Nephron progenitor cell (in vitro differentiated cells): ENCODE measurements around the gene CHST13.

Experiments
- DNase-seq: peaks from one replicate; pipeline ENCODE4 v3.0.0; 2021
- H3K27ac Mint-ChIP-seq: 2 replicates; pipeline ENCODE4 v1.8.0; 2021; ENCODE audit warnings: mild to moderate bottlenecking, moderate library complexity, mixed read lengths
- H3K27me3 Mint-ChIP-seq: 2 replicates; pipeline ENCODE4 v1.8.0; 2021; ENCODE audit warnings: mild to moderate bottlenecking, low read depth, mixed read lengths; ENCODE audit not compliant: poor library complexity
- H3K36me3 Mint-ChIP-seq: 2 replicates; pipeline ENCODE4 v1.8.0; 2021; ENCODE audit warnings: low read depth, mixed read lengths
- H3K4me1 Mint-ChIP-seq: 2 replicates; pipeline ENCODE4 v1.8.0; 2021; ENCODE audit warnings: mixed read lengths
- H3K4me3 Mint-ChIP-seq: 2 replicates; pipeline ENCODE4 v1.8.0; 2021; ENCODE audit warnings: mild to moderate bottlenecking, moderate library complexity, mixed read lengths
- H3K9me3 Mint-ChIP-seq: 2 replicates; pipeline ENCODE4 v1.8.0; 2021; ENCODE audit warnings: mild to moderate bottlenecking, moderate library complexity, mixed read lengths
- TF ChIP-seq, protein P1 (sequence below): fragments of 200-600 bp; sonication (generic); IDR thresholded peaks from 2 replicates; pipeline ENCODE4 v1.5.0; 2021; ENCODE audit warnings: antibody characterized with exemption

CHST13 gene

GRCh38 chr3:126508564-126508964, 15.4 kb upstream of the CHST13 start:
- Mint-ChIP-seq H3K36me3 (no peaks in the 10 kb centered on the region), H3K27me3 (peaks cover 10% of the 10 kb centered on the region), H3K4me1 (peaks cover 10% of the 10 kb centered on the region), H3K9me3 (no peaks in the 10 kb centered on the region), H3K27ac (no peak overlapping the region), H3K4me3 (no peak overlapping the region)
- TF ChIP-seq, protein P1, sequence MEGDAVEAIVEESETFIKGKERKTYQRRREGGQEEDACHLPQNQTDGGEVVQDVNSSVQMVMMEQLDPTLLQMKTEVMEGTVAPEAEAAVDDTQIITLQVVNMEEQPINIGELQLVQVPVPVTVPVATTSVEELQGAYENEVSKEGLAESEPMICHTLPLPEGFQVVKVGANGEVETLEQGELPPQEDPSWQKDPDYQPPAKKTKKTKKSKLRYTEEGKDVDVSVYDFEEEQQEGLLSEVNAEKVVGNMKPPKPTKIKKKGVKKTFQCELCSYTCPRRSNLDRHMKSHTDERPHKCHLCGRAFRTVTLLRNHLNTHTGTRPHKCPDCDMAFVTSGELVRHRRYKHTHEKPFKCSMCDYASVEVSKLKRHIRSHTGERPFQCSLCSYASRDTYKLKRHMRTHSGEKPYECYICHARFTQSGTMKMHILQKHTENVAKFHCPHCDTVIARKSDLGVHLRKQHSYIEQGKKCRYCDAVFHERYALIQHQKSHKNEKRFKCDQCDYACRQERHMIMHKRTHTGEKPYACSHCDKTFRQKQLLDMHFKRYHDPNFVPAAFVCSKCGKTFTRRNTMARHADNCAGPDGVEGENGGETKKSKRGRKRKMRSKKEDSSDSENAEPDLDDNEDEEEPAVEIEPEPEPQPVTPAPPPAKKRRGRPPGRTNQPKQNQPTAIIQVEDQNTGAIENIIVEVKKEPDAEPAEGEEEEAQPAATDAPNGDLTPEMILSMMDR = no peak
- no peak for DNase-seq

DNA sequence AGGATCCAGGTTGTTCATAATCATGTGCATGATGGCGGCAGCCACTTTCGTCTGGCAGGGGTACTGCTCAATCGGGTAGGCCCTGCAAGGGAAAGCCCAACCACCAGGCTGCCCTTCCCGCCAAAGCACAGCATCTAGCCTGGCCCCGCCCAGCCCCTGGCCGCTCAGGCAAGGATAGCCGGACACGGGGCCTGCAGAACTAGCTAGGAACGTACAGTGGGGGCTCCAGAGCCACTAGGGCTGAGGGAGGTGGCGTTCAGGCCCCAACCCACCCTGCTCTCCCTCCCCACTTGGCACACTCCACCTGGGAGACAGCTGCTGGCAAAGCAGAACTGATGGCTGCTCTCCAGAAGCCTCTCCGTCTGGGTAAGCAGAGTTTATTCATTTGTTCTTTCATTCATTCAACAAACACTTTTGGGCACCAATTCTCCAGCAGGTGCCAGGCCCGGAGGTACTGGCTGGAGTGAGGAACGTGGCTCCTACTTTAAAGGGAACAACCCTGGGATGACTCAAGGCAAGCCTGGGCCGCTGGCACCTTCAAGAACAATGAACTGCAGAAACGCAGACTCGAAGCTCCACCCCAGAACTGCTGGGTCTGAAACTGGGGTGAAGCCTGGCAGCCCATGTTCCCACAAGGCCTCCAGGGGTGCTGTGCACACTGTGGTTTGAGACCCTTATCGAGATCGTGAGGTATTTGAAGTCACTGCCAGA, 14.2 kb upstream of the CHST13 start:
- DNase-seq = no peak
- Mint-ChIP-seq H3K27ac (no peak overlapping the region), H3K36me3 (no peaks in the 10 kb centered on the region), H3K4me1 (peaks cover 10% of the 10 kb centered on the region), H3K9me3 (no peaks in the 10 kb centered on the region), H3K4me3 (no peak overlapping the region), H3K27me3 (peaks cover 8% of the 10 kb centered on the region)
- TF ChIP-seq, protein P1 = no peak

- Mint-ChIP-seq H3K4me3 (no peak overlapping the region), H3K4me1 (peaks cover 6% of the 10 kb centered on the region), H3K9me3 (no peaks in the 10 kb centered on the region), H3K36me3 (no peaks in the 10 kb centered on the region), H3K27ac (no peak overlapping the region), H3K27me3 (peaks cover 5% of the 10 kb centered on the region)
- DNase-seq = no peak
- TF ChIP-seq, protein P1 = no peak
Measured at GRCh38 chr3:126510308-126510910, 13.5 kb upstream of the CHST13 start.

DNA sequence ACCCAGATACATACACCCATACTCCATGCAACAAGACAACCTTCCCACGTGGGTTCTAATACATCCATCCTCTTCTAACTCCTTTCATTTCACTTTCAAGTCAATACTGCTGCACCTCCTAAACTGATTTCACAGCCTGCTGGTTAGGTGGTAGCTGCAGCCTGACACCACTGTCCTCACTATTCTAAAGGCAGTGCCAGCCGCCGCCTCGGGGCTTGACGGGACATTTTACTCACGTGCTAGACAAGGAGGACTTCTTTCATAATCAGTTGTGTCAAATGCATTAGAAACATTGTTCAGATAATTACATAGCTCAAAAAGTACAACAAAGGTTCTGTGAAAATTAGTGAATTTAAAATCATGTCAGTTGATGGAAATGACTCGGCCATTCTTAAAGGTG, 12.7 kb upstream of the CHST13 start:
- no peak for DNase-seq

GRCh38 chr3:126512026-126512425, 11.9 kb upstream of the CHST13 start:
- DNase-seq = no peak
- H3K4me1 Mint-ChIP-seq = peaks cover 6% of the 10 kb centered on the region
- no peak overlapping the region for H3K27ac Mint-ChIP-seq
- H3K9me3 Mint-ChIP-seq = no peaks in the 10 kb centered on the region
- no peaks in the 10 kb centered on the region for H3K36me3 Mint-ChIP-seq
- no peak overlapping the region for H3K4me3 Mint-ChIP-seq
- TF ChIP-seq, protein P1 = no peak
- peaks cover 5% of the 10 kb centered on the region for H3K27me3 Mint-ChIP-seq

More for the DNA sequence above, 12.7 kb upstream of the CHST13 start:
- Mint-ChIP-seq H3K9me3 (no peaks in the 10 kb centered on the region), H3K27ac (no peak overlapping the region), H3K36me3 (no peaks in the 10 kb centered on the region), H3K4me1 (peaks cover 6% of the 10 kb centered on the region), H3K4me3 (no peak overlapping the region), H3K27me3 (peaks cover 5% of the 10 kb centered on the region)
- TF ChIP-seq, protein P1 = no peak
